ENCODE data around the gene FANCF.

DNA sequence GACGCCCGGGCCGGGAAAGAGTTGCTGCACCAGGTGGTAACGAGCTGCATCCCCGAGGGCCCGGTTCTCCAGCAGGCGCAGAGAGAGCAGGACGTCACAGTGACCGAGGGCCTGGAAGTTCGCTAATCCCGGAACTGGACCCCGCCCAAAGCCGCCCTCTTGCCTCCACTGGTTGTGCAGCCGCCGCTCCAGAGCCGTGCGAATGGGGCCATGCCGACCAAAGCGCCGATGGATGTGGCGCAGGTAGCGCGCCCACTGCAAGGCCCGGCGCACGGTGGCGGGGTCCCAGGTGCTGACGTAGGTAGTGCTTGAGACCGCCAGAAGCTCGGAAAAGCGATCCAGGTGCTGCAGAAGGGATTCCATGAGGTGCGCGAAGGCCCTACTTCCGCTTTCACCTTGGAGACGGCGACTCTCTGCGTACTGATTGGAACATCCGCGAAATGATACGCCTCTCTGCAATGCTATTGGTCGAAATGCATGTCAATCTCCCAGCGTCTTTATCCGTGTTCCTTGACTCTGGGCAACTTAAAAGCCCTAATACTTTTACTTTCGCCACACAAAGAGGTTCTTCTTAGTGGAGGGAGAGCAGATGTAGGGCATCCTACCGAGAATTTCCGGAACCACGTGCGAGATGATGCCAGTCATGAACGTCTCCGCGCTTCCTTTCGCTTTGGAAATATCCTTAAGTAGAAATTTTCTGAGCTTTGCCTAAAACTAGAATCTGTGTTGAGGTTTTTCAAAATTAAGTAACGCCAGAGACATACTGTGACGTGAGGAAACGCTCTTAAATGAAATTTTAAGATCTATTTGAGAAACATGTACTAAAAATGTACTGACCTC, at the start of gene FANCF:
- TF ChIP-seq, protein P1, sequence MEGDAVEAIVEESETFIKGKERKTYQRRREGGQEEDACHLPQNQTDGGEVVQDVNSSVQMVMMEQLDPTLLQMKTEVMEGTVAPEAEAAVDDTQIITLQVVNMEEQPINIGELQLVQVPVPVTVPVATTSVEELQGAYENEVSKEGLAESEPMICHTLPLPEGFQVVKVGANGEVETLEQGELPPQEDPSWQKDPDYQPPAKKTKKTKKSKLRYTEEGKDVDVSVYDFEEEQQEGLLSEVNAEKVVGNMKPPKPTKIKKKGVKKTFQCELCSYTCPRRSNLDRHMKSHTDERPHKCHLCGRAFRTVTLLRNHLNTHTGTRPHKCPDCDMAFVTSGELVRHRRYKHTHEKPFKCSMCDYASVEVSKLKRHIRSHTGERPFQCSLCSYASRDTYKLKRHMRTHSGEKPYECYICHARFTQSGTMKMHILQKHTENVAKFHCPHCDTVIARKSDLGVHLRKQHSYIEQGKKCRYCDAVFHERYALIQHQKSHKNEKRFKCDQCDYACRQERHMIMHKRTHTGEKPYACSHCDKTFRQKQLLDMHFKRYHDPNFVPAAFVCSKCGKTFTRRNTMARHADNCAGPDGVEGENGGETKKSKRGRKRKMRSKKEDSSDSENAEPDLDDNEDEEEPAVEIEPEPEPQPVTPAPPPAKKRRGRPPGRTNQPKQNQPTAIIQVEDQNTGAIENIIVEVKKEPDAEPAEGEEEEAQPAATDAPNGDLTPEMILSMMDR (IDR thresholded peaks at IDR 0.05) = no peak
- TF ChIP-seq POLR2A (IDR thresholded peaks at IDR 0.05) = peak in 1 of 2 donors; percentile 54

All from Peyer's patch (tissue), 4 donors.